Stomach (tissue), 19 donors: ENCODE measurements around the gene SLC8B1. TPM values are rescaled to one million over a fixed set of nuclear protein-coding genes. Genes with fewer than 3 reads are reported as not detected.
A peak's percentile ranks its signal among the peaks of the same experiment; 100 is the strongest.

Experiments
- DNase-seq, 2 donors: peaks; one replicate each; pipeline versions ENCODE4 v3.0.0 to v3.0.0-alpha.2; 2013 to 2019
- H3K27ac ChIP-seq, 5 donors: fragments of 200-600 bp in 4 of 5; sonication (generic) in 4 of 5; one replicate each; pipeline ENCODE4 v1.5.1; 2013 to 2019; ENCODE audit warnings: mild to moderate bottlenecking in 1 of 5, moderate library complexity in 1 of 5
- H3K27me3 ChIP-seq, 3 donors: fragments of 200-600 bp; sonication (generic); one replicate each; pipeline ENCODE4 v1.5.1; 2017 to 2019; ENCODE audit warnings: mixed run types in 1 of 3
- H3K36me3 ChIP-seq, 4 donors: fragments of 200-600 bp; sonication (generic); 1 replicate in 3 of 4; 2 replicates in 1 of 4; pipeline ENCODE4 v1.5.1; 2016 to 2019
- H3K4me1 ChIP-seq, 4 donors: fragments of 200-600 bp; sonication (generic); one replicate each; pipeline ENCODE4 v1.5.1; 2016 to 2019
- H3K4me3 ChIP-seq, 4 donors: fragments of 200-600 bp; sonication (generic) in 3 of 4; one replicate each; pipeline ENCODE4 v1.5.1; 2016 to 2019; ENCODE audit warnings: mild to moderate bottlenecking in 1 of 4
- H3K9me3 ChIP-seq, 4 donors: fragments of 200-600 bp; sonication (generic); one replicate each; pipeline ENCODE4 v1.5.1; 2016 to 2019
- EP300 ChIP-seq: sonication (generic); formaldehyde crosslinking; IDR thresholded peaks from one replicate; pipeline ENCODE4 v1.6.1; 2017; ENCODE audit warnings: antibody characterized with exemption
- POLR2A ChIP-seq, 4 donors: fragments of 450-650 bp; IDR thresholded peaks; one replicate each; pipeline ENCODE4 v1.6.1; 2016; ENCODE audit warnings: antibody characterized with exemption in 4 of 4, control low read depth in 2 of 4, mild to moderate bottlenecking in 1 of 4, moderate library complexity in 1 of 4
- POLR2AphosphoS5 ChIP-seq, 3 donors: sonication (generic); formaldehyde crosslinking; IDR thresholded peaks; one replicate each; pipeline ENCODE4 v1.6.1; 2016; ENCODE audit warnings: antibody characterized with exemption in 3 of 3
- WGBS, 5 donors: extraction: QIAGEN DNeasy Blood & Tissue Kit in 3 of 5; methylation state at CpG; one replicate each; pipeline versions ENCODE4 v1.1.5 to v1.1.7; 2013 to 2018; 5-methylcytosine and 5-hydroxymethylcytosine counted together
- intact Hi-C: fragments of 100-400 bp; cut with DNase I; formaldehyde crosslinking; loops from one replicate; pipeline ENCODE4 v1.15.1; 2023; ENCODE audit warnings: low total_unique reads
- long read RNA-seq, 10 donors: transcript quantifications; one replicate each; lab custom pipeline, GENCODE V29; 2026
- polyA plus RNA-seq, 3 donors: library from polyadenylated mRNA; stranded (reverse); fragments of 200-250 nt; gene quantifications; one replicate each; pipeline ENCODE4 v1.2.3, GENCODE V29; 2013
- total RNA-seq, 5 donors: library from RNA; depleted of rRNA; stranded (reverse); fragments of >200 nt; gene quantifications; one replicate each; pipeline versions ENCODE4 v1.1.0 to v1.2.3, GENCODE V29; 2014 to 2016
- TF ChIP-seq, protein P1 (sequence below), 7 experiments: fragments of 450-650 bp in 4 of 7; fragments of 200-600 bp in 3 of 7; sonication (generic) in 3 of 7; IDR thresholded peaks; one replicate each; pipeline ENCODE4 v1.5.1; 2016 to 2019; ENCODE audit warnings: antibody characterized with exemption in 7 of 7, control low read depth in 2 of 7, mild to moderate bottlenecking in 1 of 7
- donor health status: healthy with polysubstance abuse.
- donor health status: Bipolar disorder and iron deficiency.
- donor health status: healthy.

SLC8B1 gene
- total RNA-seq (100 to 1,000 TPM in 1 of 5 donors, 10 to 100 TPM in 4; 16.5 to 167 (median 49.8) TPM), polyA plus RNA-seq (10 to 100 TPM in 2 of 3 donors, 1 to 10 TPM in 1; 9.0 to 19.7 (median 13.8) TPM)
- long read RNA-seq, donor 1: 0 reads
- long read RNA-seq, donor 2: 0 reads
- long read RNA-seq, donor 3, partial matches to known transcripts: 0 of 1 reads
- long read RNA-seq, donor 3, other reads (novel, unspliced or antisense): 0 of 1 reads
- long read RNA-seq, donor 4: 0 reads
- long read RNA-seq, donor 5, partial matches to known transcripts: 0 of 1 reads
- long read RNA-seq, donor 5, other reads (novel, unspliced or antisense): 0 of 1 reads
- long read RNA-seq, donor 6, partial matches to known transcripts: 0 of 3 reads
- long read RNA-seq, donor 6, other reads (novel, unspliced or antisense): 0 of 3 reads
- long read RNA-seq, donor 7: 0 reads
- long read RNA-seq, donor 8: 0 reads
- long read RNA-seq, donor 9: 0 reads
- long read RNA-seq, donor 10: 0 reads

DNA sequence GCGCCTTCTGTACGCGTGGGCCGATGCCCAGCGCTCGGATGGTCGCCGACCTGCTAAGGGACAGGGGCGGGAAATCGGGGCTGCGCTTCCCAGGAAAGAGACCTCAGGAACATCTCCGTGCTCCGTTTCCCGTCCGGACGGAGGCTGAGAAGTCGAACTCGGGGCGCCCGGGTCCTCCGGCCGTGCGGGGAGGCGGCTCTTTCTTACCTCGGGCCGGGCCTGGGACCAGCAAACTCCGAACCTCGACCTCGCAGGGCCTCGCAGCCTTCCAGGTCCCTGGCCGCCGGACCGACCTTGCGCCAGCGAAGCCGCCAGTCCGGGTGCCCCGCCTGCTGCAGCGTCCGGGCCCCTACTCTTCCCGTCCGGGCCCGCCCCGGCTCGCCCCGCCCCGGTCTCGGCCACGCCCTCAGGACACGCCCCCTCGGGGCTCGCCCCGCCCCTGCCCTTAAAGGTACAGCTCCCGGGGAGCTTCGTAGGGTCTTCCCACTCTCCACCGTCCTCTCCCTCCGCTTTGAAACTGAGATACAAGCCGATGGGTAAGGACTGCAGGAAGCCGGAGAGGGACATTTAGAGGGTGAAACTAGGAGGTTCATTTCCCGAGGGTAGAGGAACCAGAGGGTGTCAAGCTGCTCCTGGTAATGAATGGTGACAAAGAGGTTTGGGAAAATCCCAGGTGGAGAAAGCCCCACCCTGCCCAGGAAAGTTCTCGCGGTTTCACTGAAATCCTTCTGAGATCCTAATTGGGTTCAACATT, at the start of gene SLC8B1:
TSS of gene SLC8B1 (minus strand) at position 324 of the 754 bp plus-strand sequence. CDS start 2,231 bp downstream, outside the sequence.
- intact Hi-C loops: no loop called here
- H3K4me3 ChIP-seq: peak within 1 kb of the TSS; percentile 69 to 81 (median 78)
- TF ChIP-seq POLR2AphosphoS5 (IDR thresholded peaks at IDR 0.05): peak; percentile 72 to 97 (median 97)
- no peak for TF ChIP-seq POLR2A (IDR thresholded peaks at IDR 0.05)
- TF ChIP-seq EP300: no peak
- TF ChIP-seq, protein P1, sequence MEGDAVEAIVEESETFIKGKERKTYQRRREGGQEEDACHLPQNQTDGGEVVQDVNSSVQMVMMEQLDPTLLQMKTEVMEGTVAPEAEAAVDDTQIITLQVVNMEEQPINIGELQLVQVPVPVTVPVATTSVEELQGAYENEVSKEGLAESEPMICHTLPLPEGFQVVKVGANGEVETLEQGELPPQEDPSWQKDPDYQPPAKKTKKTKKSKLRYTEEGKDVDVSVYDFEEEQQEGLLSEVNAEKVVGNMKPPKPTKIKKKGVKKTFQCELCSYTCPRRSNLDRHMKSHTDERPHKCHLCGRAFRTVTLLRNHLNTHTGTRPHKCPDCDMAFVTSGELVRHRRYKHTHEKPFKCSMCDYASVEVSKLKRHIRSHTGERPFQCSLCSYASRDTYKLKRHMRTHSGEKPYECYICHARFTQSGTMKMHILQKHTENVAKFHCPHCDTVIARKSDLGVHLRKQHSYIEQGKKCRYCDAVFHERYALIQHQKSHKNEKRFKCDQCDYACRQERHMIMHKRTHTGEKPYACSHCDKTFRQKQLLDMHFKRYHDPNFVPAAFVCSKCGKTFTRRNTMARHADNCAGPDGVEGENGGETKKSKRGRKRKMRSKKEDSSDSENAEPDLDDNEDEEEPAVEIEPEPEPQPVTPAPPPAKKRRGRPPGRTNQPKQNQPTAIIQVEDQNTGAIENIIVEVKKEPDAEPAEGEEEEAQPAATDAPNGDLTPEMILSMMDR (IDR thresholded peaks at IDR 0.05): no peak
- H3K36me3 ChIP-seq: peaks cover 10 to 30% (median 25%) of the 10 kb centered on the region in 4 donors
- H3K27me3 ChIP-seq: no peaks in the 10 kb centered on the region
- 0 to 2% (median 1%) methylated on average over 34 to 62 of the region's 62 CpGs for WGBS, 5 donors
- peak within 1 kb of the TSS; percentile 69 to 91 (median 84) for H3K27ac ChIP-seq
- peaks cover 12 to 33% (median 31%) of the 10 kb centered on the region in 4 donors for H3K4me1 ChIP-seq
- peak; percentile 93 to 94 for DNase-seq
- no peaks in the 10 kb centered on the region for H3K9me3 ChIP-seq

DNA sequence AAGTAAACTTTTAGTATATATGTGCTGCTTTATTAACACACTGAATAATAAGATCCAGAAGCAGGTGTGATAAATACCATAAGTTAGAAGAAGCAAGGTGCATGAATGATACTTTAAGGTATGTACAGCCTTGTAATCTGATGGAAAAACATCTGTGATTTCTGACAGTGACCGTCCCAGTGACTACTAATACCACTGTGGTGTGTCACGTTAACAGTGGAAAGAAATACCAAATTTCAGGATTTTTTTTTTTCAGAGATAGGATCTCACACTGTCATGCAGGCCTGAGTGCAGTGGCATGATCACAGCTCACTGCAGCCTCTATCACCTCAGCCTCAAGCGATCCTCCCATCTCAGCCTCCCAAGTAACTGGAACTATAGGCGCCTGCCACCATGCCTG, 47.3 kb upstream of the SLC8B1 start:
- intact Hi-C loops: no loop called here
- DNase-seq: no peak
- H3K36me3 ChIP-seq: peaks cover 29 to 98% (median 91%) of the 10 kb centered on the region in 4 donors
- TF ChIP-seq POLR2AphosphoS5 (IDR thresholded peaks at IDR 0.05) (no peak), POLR2A (IDR thresholded peaks at IDR 0.05) (no peak), EP300 (no peak)
- TF ChIP-seq, protein P1 (IDR thresholded peaks at IDR 0.05): no peak
- 94 to 97% (median 97%) methylated on average over 4 of the region's 4 CpGs for WGBS, 5 donors
- no peak overlapping the region for H3K27ac ChIP-seq
- no peaks in the 10 kb centered on the region for H3K9me3 ChIP-seq
- H3K4me1 ChIP-seq: no peaks in the 10 kb centered on the region
- H3K4me3 ChIP-seq: no peak overlapping the region
- no peaks in the 10 kb centered on the region for H3K27me3 ChIP-seq

DNA sequence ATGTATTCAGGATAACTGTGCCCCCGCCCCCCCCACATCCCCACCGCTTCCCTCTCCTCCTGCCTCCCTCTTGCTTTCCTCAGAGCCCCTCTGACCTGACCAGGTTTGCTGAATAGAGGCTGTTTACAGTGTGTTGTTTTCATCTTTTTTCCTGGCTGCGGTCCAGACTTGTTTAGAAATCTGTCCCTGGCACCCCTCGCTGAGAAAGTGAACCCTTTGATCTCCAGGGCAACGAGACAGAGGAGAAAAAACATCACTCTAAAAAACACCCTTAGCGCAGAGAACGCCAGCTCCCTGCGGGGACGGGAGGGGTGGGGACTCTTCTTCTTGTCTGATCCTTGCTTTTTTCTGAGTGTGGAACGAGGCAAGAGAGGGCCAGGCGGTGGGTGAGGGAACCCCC, 46.3 kb upstream of the SLC8B1 start:
- Histone ChIP-seq H3K27ac (no peak overlapping the region), H3K4me3 (no peak overlapping the region), H3K36me3 (peaks cover 23 to 98% (median 91%) of the 10 kb centered on the region in 4 donors), H3K27me3 (no peaks in the 10 kb centered on the region), H3K9me3 (no peaks in the 10 kb centered on the region), H3K4me1 (no peaks in the 10 kb centered on the region)
- TF ChIP-seq POLR2A (IDR thresholded peaks at IDR 0.05) (no peak), EP300 (no peak)
- TF ChIP-seq, protein P1 (IDR thresholded peaks at IDR 0.05): no peak
- intact Hi-C loops: no loop called here
- no peak for DNase-seq
- WGBS, 5 donors: 78 to 88% (median 82%) methylated on average over 11 of the region's 11 CpGs

DNA sequence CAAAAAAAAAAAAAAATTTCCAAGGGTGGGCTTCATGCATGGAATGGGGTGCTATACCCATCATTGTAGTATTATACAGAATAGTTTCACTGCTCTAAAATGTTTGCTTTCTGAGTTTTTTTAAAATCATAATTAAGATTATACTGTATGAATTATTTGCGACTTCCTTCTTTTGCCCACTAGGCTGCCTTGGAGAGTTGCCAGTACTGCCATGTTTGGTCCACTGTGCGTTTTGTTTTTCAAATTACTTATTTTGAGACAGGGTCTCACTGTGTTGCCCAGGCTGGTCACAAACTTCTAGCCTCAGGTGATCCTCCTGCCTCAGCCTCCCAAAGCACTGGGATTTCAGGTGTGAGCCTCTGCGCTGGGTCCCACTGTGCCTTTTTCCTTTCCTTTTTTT, 43.4 kb upstream of the SLC8B1 start:
- no peak for DNase-seq
- peaks cover 22 to 98% (median 92%) of the 10 kb centered on the region in 4 donors for H3K36me3 ChIP-seq
- intact Hi-C loops: no loop called here
- no peaks in the 10 kb centered on the region for H3K4me1 ChIP-seq
- 77 to 94% (median 91%) methylated on average over 3 of the region's 3 CpGs for WGBS, 5 donors
- no peaks in the 10 kb centered on the region for H3K27me3 ChIP-seq
- H3K27ac ChIP-seq: no peak overlapping the region
- no peak overlapping the region for H3K4me3 ChIP-seq
- H3K9me3 ChIP-seq: no peaks in the 10 kb centered on the region
- TF ChIP-seq POLR2AphosphoS5 (IDR thresholded peaks at IDR 0.05) (no peak), POLR2A (IDR thresholded peaks at IDR 0.05) (no peak), EP300 (no peak)
- TF ChIP-seq, protein P1 (IDR thresholded peaks at IDR 0.05): no peak
